ENCODE measurements around the gene CAND1.

CAND1 gene

DNA sequence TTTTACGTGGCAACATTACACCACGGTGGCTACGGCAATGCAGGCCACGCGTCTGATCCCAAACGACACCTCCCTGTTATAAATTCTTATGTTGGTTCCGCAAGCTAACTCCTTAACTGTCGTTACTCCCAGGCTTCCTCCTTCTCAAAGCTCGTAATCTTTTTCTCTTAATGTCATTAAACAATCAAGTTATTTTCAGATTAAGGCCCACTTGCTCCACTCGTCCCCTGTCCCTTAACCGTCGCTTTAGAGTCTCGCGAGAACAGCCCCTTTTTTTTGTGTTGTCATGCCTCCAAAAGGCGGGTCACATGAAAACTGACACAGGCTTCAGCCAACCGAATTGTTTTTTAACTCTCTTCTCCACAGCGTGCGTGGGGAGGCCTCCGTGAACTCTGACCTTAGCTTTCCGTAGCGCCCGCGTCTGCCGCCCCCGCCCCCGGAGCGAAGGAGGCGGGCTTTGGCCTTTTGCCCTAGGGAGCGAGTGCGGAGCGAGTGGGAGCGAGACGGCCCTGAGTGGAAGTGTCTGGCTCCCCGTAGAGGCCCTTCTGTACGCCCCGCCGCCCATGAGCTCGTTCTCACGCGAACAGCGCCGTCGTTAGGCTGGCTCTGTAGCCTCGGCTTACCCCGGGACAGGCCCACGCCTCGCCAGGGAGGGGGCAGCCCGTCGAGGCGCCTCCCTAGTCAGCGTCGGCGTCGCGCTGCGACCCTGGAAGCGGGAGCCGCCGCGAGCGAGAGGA lies at the start of gene CAND1:
Gene CAND1 (plus strand): TSS at position 463 of the 737 bp plus-strand sequence. CDS start 360 bp downstream, outside the sequence.
- ATAC-seq: peak; percentile 82

DNA sequence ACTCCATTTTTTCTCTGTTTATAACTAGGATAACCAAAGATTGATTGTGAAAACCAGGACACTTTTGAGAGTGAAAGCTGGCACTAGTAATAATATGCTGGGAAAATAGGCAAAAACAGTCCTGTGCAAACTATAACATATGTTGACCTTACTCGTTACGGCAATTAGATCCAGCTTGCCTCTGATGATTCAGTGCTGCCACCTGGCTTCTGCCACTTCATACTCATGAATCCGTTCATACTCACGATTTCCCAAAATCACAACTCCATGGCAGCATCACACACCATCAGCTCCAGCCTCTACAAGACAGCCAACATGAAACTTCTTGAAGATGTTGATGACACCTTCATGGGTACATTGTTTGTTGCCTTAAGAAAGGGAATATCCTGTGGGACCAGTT lies 49.1 kb upstream of the CAND1 start:
- ATAC-seq: no peak

DNA sequence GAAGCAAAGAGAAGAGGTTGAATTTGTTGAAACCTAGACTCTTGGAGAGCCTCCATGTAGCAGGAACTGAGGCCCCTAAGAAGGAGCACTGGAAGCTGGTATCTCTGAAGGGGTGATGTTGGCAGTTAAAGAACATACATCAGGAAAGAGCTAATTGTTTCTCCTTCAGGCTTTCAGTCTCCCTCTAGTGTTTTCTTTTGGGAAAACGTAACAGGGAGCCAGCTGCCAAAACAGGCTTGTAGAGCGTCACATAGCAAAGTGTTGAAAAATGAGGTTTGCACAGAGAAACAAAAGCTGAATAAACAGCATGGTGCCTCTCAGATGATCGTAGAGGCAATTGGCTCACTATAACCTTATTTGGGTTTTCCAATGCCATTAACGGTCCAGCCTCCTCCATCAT lies 46.9 kb upstream of the CAND1 start:
- ATAC-seq: no peak

DNA sequence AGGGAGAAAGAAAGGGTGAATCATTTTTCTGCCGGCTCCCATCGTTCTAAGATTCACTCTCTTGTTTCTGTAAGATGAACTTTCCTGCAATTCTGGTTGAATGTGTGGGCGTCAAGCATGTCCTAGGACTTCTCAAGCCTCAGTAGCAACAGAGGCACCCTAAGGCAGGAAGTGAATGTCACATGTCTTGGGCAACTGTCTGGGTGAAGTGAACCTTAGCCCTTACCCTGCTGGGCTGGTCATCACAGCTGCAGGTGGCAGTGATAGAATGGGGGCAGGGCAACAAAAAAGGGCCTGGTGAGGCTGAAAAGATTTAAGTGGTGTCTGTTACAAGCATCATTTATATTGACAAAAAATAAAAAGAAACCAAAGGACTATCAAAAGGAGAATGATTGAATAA lies 45.9 kb upstream of the CAND1 start:
- no peak for ATAC-seq

DNA sequence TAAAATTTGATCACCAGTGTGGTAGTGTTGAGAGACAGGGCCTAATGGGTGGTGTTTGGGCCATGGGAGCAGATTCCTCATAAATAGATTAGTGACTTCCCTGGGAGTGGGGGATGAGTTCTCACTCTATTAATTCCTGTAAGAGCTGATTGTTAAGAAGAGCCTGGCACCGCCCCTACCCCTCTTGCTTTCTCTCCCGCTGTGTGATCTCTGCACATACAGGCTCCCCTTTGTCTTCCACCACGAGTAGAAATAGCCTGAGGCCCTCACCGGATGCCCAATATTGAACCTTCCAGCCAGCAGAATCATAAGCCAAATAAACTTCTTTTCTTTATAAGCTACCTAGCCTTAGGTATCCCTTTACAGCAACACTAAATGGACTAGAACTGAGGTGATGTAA lies 31.9 kb upstream of the CAND1 start:
- no peak for ATAC-seq

GRCh38 chr12:67239061-67239460 lies 30.1 kb upstream of the CAND1 start:
- no peak for ATAC-seq

GRCh38 chr12:67241482-67241881 lies 27.7 kb upstream of the CAND1 start:
- no peak for ATAC-seq

DNA sequence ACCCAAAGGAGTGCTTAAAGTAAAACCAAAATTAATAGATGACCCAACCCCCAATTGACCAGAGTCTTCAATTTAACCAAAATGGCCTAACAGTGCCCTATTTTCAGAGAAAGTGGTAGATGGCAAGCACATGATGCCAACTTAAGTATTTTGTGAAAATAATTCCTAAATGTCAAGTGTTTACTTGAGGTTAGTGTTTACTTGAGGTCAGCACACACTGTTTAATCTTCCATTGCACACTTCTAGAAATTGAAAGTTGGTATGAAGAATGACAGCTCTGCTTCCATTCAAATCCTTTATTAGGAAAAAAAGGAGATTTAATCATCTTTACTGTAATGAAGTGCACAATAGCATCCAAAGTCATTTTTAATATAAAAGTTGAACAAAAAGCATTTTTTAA lies 25.9 kb upstream of the CAND1 start:
- ATAC-seq: no peak

DNA sequence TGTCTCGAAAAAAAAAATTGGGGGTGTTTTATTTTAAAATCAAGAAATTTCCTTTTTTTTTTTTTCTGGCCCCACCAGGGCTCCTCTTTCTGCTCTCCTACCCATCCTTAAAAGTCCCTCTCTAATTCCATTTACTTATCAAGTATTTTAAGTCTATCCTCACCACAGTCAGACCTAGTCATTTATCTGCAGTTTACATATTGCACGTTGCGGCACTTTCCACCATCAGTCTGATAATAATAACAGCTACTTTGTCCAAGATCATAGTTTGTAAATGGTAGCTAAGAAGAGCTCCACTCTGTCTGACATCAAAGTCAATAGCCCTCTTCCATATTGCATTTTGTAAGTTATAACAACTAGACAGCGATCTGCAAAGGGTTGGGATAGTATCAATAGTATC lies 23.6 kb upstream of the CAND1 start:
- no peak for ATAC-seq

DNA sequence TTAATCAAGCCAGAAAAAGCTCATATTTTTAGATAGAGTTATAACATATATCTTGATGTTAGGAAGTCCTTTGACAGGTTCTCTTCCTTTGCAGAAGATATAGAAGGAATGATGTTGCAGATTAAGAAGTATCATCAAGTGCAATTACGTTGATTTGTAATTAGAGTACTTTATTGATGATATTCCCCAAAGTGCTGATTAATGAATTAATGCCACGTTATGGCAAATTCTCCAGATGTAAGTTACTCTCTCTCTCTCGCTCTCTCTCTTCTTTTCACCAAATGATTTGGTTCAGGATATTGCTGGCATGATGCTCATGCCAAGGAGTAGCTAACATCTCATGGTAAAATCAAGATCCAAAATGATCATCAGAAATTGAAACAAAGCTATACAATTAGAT lies 18.1 kb upstream of the CAND1 start:
- ATAC-seq: no peak

GRCh38 chr12:67254372-67255026 lies 14.7 kb upstream of the CAND1 start:
- ATAC-seq: no peak

GRCh38 chr12:67256649-67257048 lies 12.5 kb upstream of the CAND1 start:
- no peak for ATAC-seq

DNA sequence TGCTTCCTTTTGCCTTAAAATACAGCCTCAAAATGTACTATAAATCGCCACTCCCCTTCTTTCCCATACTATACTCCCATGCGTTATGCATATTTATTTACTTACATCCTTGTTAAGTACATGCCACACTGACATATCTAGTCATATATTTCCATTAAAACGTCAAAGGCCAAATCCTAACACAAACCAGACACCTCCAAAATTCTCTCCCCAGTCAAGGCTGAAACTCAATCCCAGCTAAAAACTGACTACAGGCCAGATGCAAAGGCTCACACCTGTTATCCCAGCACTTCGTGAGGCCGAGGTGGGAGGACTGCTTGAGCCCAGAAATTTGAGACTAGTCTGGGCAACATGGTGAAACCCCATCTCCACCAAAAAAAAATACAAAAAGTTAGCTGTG lies 5.7 kb upstream of the CAND1 start:
- no peak for ATAC-seq

- peak; percentile 81 for ATAC-seq
These were observed 743 bp upstream of the CAND1 start for GRCh38 chr12:67268335-67268895.

DNA sequence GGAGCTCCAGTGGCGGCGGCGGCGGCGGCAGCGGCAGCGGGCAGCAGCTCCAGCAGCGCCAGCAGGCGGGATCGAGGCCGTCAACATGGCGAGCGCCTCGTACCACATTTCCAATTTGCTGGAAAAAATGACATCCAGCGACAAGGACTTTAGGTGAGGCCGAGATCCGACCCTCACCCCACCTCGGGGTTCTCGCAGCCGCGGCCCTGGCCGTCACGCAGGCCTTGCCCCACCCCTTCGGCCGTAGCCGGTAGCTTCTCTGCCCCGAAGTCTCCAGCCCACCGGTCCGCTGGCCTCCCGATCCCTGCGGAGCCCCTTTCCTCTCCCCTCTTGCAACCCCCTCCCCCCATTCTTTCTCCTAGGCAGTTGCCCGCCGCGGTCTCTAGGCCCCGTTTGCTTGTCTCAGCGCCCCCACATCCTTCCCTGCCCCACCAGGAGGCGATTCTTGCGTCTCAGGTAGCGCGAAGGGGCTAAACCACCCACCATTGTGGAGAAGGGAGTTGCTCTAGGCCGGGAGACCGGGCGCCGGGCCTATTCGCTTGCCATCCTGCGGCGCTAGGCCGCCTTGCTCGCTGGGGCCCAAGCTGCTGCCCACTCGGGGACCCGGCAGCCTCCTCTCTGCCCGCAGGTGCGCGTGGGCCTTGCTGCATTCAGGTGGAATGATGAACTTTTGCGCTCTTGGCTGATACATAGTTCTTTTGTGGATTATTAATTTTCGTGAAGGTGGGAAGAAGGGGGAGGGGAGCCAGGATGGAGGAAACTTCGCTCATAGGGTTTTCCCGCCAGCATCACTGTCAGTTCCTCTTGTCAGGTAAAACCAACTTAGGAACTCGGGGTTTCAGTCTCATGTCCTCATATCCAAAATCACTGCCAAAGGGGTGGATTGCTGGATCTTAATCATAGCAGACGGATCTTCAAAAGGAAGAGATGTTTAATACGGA lies 745 bp downstream of the CAND1 start:
- no peak for ATAC-seq

DNA sequence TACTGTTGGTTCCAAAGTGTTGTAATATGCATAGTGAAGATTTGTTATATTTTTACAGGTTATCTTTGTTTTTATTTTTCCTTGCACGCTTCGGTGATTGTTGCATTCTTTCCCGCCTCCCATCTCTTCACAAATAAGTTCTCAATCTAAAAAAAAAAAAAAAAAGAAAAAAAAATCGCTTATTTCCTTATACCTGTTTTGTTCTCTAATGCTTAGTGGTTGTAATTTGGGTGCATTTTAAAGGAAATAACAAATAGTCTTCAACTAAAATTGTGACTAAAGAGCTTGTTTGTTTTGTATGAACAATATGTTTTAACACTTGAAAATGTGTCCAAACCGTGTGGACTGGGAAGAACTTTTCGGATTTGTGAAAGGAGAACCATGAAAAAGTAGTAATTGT lies 1.5 kb downstream of the CAND1 start:
- no peak for ATAC-seq

GRCh38 chr12:67271976-67272375 lies 2.8 kb downstream of the CAND1 start:
- no peak for ATAC-seq

DNA sequence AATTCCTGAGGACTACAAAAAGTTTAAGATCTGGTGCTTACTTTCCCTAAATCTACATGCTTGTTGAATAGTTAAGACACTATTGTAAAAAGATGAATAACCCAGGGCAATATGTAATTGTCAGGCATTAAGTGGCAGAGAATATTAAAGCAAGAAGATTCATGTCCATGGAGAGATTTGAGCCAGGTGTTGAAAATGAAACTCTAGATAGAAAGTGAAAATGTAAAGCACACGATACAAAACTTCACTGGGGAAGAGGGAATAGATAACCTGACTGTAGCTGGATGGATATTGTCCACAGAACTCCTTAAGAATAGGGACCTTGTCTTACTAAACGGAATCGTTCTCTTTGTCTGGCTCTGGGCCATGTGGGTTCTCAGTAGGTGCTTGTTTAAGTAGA lies 5.0 kb downstream of the CAND1 start:
- no peak for ATAC-seq

GRCh38 chr12:67275380-67275913 lies 6.3 kb downstream of the CAND1 start:
- ATAC-seq: no peak

GRCh38 chr12:67276421-67276820 lies 7.3 kb downstream of the CAND1 start:
- no peak for ATAC-seq

- ATAC-seq: no peak
These were observed 10.5 kb downstream of the CAND1 start for GRCh38 chr12:67279637-67280036.

DNA sequence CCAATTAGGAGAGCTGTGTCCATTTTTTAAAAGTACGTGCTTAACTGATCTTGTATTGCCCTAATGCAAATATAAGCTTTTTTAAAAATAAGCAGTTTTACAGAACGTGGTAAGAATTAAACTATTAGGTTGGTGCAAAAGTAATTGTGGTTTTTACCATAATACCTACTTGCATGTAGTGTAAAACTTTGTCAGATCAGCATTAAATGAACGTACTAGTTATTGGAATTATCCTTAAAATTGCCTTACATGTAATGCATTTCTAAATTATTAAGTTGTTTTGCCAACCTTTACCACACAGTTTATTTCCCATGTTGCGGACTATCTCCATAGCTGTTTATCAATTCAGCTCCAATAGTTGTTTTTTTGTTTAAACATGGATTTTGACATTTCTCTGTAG lies 10.9 kb downstream of the CAND1 start:
- no peak for ATAC-seq

DNA sequence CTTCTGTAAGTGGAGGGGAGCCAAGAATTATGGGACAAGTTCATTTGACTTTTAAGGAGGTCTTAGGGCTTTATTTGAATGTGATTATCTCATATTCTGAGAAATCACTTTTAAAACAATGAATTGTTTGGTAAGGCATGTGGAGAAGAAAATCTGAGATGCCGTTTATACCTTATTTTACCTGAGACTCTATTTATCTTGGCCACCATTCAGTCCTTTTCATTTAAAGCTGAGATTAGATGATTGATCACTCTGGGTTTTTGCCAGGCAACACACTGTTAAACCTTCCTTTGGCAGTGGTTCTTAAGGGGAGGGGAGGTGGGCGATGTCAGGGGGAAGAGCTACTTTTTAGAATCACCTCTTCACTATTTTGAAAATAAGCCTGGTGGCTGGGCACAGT lies 11.4 kb downstream of the CAND1 start:
- ATAC-seq: no peak
